ENCODE measurements around the gene ITCH.

Gene ITCH

GRCh38 chr20:34547844-34548613 lies 185.0 kb downstream of the ITCH start:
- no peak for DNase-seq (ENCODE audit: low read depth in 1 of 2, low spot score in 1 of 2)

GRCh38 chr20:34549291-34549928 lies 186.3 kb downstream of the ITCH start:
- DNase-seq (ENCODE audit: low read depth in 1 of 2, low spot score in 1 of 2): no peak

DNA sequence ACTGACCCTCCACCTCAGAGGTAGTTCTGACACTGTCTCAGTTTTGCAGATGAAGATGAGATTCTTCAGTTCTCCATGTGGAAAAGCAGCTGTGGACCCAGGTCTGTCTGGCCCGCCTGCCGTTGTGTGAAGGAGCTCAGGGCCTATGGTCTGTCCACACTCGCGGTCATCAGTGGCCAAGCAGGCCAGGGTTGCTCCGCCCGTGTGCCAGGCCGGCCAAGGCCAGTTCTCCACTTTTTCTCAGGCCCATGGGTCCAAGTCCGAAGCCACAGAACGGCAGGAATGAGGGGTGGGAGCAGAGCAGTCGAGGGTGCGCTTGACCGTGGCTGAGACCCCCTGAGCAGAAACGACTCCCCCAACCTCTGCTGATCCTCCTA lies 186.8 kb downstream of the ITCH start:
- no peak for DNase-seq (ENCODE audit: low read depth in 1 of 2, low spot score in 1 of 2)

GRCh38 chr20:34552569-34552968 lies 189.5 kb downstream of the ITCH start:
- no peak for DNase-seq (ENCODE audit: low read depth in 1 of 2, low spot score in 1 of 2)

DNA sequence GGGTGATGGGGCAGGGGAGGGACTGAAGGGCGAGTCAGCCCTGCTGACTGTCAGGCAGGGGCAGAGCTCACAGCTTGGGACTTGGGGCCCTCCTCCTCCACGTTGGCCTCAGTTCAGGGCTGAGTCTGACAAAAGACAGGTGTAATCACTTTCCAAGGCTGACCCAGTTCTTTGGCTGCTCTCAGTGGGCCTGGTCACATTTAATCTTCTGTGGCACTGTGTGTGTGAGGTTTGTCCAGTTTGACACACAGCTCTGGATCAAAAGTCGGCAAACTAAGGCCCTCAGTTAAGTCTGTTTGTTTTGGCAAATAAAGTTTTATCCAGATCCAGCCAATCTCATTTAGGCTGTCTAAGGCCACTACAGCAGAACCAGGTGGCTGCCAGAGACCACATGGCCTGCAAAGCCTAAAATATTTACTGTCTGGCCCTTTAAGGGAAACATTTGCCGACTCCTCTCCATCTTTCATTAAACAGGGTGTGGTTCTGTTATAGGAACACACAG lies 190.3 kb downstream of the ITCH start:
- no peak for DNase-seq (ENCODE audit: low read depth in 1 of 2, low spot score in 1 of 2)

- DNase-seq (ENCODE audit: low read depth in 1 of 2, low spot score in 1 of 2): no peak
Measured at GRCh38 chr20:34557936-34558319, 194.9 kb downstream of the ITCH start.

DNA sequence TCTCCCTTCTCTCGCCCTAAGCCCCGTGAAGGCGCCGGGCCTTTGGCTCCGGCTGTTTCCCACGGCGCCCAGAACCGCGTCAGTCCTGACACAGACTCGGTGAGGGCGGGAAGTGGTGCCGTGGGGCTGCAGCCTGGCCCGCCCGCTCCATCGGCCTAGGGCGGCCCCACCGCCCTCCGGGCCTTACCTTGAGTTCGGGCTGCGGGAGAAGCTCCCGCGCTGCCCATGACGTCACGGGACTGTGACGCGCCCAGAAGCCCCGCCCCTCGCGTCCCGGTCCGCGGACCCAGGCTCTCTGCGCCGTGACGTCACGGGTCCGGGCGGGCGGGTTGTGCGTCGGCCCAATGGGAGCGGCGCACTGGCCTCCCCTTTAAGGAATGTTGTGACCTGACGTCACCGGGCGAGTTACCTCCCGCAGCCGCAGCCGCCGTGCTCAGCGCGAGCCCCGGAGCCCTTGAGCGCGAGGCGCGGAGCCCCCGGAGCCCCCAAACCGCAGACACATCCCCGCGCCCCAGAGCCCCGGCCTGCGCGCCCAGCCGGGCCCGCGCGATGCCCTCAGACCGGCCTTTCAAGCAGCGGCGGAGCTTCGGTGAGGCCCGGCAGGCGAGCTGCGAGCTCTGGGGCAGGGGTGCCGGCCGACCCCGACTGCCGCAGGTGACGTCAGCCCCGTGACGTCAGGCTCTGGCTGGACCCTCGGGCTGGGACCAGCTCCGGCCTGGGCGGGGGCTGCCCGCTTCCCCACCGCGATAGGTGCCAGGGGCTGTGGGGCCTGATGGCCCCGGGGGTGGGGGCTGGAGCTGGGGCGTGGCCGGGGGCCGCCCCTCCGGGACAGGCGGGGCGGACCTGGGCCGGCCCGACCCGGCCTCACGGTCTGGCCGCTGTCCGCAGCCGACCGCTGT lies 195.5 kb downstream of the ITCH start, which contains the start of gene MAP1LC3A:
Gene MAP1LC3A (plus strand): TSS at position 399 of the 899 bp plus-strand sequence. CDS start 151 bp downstream, at position 550.
- DNase-seq (ENCODE audit: low read depth in 1 of 2, low spot score in 1 of 2): peak; percentile 88 to 90

DNA sequence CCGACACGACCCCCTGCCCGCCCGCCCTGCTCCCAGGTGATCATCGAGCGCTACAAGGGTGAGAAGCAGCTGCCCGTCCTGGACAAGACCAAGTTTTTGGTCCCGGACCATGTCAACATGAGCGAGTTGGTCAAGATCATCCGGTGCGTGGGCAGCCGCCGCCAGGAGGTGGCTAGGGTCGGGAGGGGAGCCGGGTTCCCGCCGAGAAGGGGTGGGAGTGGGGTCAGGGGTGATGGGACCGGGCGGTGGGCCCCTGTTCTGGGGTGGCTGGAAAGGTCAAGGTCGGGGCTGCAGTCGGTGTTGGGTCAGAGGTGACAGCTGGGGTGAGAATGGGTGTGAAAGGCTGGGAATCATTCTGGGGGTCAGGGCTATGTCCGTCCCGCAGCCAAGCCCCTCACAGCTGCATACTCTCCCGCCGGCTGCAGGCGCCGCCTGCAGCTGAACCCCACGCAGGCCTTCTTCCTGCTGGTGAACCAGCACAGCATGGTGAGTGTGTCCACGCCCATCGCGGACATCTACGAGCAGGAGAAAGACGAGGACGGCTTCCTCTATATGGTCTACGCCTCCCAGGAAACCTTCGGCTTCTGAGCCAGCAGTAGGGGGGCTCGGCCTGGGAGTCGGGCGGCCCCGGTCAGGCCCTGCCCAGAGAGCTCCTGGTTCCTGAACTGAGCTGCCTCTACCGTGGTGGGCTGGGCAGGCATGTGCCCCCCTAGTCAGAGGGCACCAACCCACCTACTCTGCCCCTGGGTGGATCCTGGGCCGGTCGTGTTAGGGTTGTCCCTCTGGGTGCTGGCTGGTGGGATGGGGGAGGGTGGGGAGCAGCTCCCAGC lies 196.5 kb downstream of the ITCH start:
- DNase-seq (ENCODE audit: low read depth in 1 of 2, low spot score in 1 of 2): no peak

DNA sequence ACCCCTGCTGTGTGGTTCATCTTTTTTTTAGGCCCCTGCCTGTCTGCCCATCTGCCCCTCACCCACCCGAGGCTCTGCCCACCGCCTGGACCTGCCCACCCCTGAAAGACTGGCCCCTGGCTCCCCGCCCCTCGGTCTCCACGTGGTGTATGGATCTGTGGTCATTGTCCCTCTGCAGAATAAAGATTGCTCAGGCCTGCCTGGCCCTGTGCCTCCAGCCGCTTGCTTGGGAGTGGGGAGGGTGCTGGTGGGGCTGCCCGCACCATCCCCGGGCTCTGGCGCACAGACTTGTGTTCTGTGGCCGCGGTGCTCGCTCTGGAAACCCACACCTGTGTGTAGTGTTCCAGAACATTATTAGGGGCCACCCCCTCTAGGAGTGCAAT lies 197.1 kb downstream of the ITCH start:
- DNase-seq (ENCODE audit: low read depth in 1 of 2, low spot score in 1 of 2): no peak

- no peak for DNase-seq (ENCODE audit: low read depth in 1 of 2, low spot score in 1 of 2)
Measured at GRCh38 chr20:34560614-34561013, 197.5 kb downstream of the ITCH start.

Measured in stimulated activated CD4-positive, alpha-beta T cell treated with anti-CD3 and anti-CD28 coated beads, Interleukin-15, amount 100 ng/mL, for 1 hour (primary cell).